Progenitor cell of endocrine pancreas (in vitro differentiated cells): ENCODE data around the gene JPH3. TPM values are rescaled to one million over a fixed set of nuclear protein-coding genes. Genes with fewer than 3 reads are reported as not detected.

Source experiments
- DNase-seq: peaks from one replicate; pipeline ENCODE4 v3.0.0; 2021; ENCODE audit warnings: low spot score; ENCODE audit not compliant: unreplicated experiment
- H3K27ac Mint-ChIP-seq: 2 replicates; pipeline ENCODE4 v1.8.0; 2021; ENCODE audit warnings: mild to moderate bottlenecking, moderate library complexity, mixed read lengths
- H3K27me3 Mint-ChIP-seq: 2 replicates; pipeline ENCODE4 v1.8.0; 2021; ENCODE audit warnings: mixed read lengths
- H3K36me3 Mint-ChIP-seq: 2 replicates; pipeline ENCODE4 v1.8.0; 2022; ENCODE audit warnings: mixed read lengths; ENCODE audit not compliant: insufficient read depth
- H3K4me1 Mint-ChIP-seq: 2 replicates; pipeline ENCODE4 v1.8.0; 2021; ENCODE audit warnings: low read depth, mixed read lengths
- H3K4me3 Mint-ChIP-seq: 2 replicates; pipeline ENCODE4 v1.8.0; 2021; ENCODE audit warnings: low read depth, mild to moderate bottlenecking, moderate library complexity, mixed read lengths
- H3K9me3 Mint-ChIP-seq: 2 replicates; pipeline ENCODE4 v1.8.0; 2021; ENCODE audit warnings: low read depth, mixed read lengths
- CTCF ChIP-seq: fragments of 200-600 bp; sonication (generic); IDR thresholded peaks from one replicate; pipeline ENCODE4 v1.5.0; 2021; ENCODE audit warnings: antibody characterized with exemption, mild to moderate bottlenecking; ENCODE audit not compliant: unreplicated experiment
- total RNA-seq: library from RNA; stranded (reverse); gene quantifications from 2 replicates; pipeline ENCODE4 v1.2.1, GENCODE V29; 2021

JPH3 gene
- total RNA-seq, 1 donor from 2014 or later: 26.4 TPM

- Mint-ChIP-seq H3K4me1 (no peaks in the 10 kb centered on the region), H3K27ac (peak overlapping the region; percentile 67), H3K36me3 (no peaks in the 10 kb centered on the region), H3K9me3 (no peaks in the 10 kb centered on the region), H3K27me3 (no peaks in the 10 kb centered on the region), H3K4me3 (no peak overlapping the region)
- TF ChIP-seq CTCF: no peak
- DNase-seq: no peak
Observed at GRCh38 chr16:87669672-87670071, 67.4 kb downstream of the JPH3 start.

GRCh38 chr16:87671221-87671620, 68.9 kb downstream of the JPH3 start:
- Mint-ChIP-seq H3K4me1 (no peaks in the 10 kb centered on the region), H3K36me3 (no peaks in the 10 kb centered on the region), H3K27ac (no peak overlapping the region), H3K9me3 (no peaks in the 10 kb centered on the region), H3K27me3 (no peaks in the 10 kb centered on the region), H3K4me3 (no peak overlapping the region)
- no peak for DNase-seq
- TF ChIP-seq CTCF: no peak

- no peak for TF ChIP-seq CTCF
- no peaks in the 10 kb centered on the region for H3K9me3 Mint-ChIP-seq
- no peak for DNase-seq
- H3K36me3 Mint-ChIP-seq: no peaks in the 10 kb centered on the region
- H3K4me1 Mint-ChIP-seq: no peaks in the 10 kb centered on the region
- H3K27ac Mint-ChIP-seq: no peak overlapping the region
- no peaks in the 10 kb centered on the region for H3K27me3 Mint-ChIP-seq
- H3K4me3 Mint-ChIP-seq: no peak overlapping the region
Observed at GRCh38 chr16:87671715-87672270, 69.5 kb downstream of the JPH3 start.

GRCh38 chr16:87674419-87674818, 72.1 kb downstream of the JPH3 start:
- H3K27ac Mint-ChIP-seq: no peak overlapping the region
- no peaks in the 10 kb centered on the region for H3K36me3 Mint-ChIP-seq
- DNase-seq: no peak
- H3K4me1 Mint-ChIP-seq: no peaks in the 10 kb centered on the region
- TF ChIP-seq CTCF: no peak
- no peaks in the 10 kb centered on the region for H3K9me3 Mint-ChIP-seq
- no peak overlapping the region for H3K4me3 Mint-ChIP-seq
- no peaks in the 10 kb centered on the region for H3K27me3 Mint-ChIP-seq

GRCh38 chr16:87675111-87675719, 72.9 kb downstream of the JPH3 start:
- no peaks in the 10 kb centered on the region for H3K27me3 Mint-ChIP-seq
- no peaks in the 10 kb centered on the region for H3K36me3 Mint-ChIP-seq
- no peak overlapping the region for H3K4me3 Mint-ChIP-seq
- TF ChIP-seq CTCF: no peak
- no peak for DNase-seq
- no peaks in the 10 kb centered on the region for H3K9me3 Mint-ChIP-seq
- H3K27ac Mint-ChIP-seq: no peak overlapping the region
- no peaks in the 10 kb centered on the region for H3K4me1 Mint-ChIP-seq
